Left cardiac atrium (tissue), 4 donors: ENCODE measurements around the gene TEX22. TPM values are rescaled to one million over a fixed set of nuclear protein-coding genes. Genes with fewer than 3 reads are reported as not detected.
A peak's percentile ranks its signal among the peaks of the same experiment; 100 is the strongest.
"Not testable (repeated sequence)": the region's sequence is repeated elsewhere in the genome, so short reads cannot be mapped to it uniquely, and the experiment has no call there.

Source experiments
- ATAC-seq, 2 donors: fragments of 200-7000 bp; cut with Tn5 transposase; one replicate each; pipeline ENCODE4 v1.9.1; 2020; ENCODE audit warnings: mild to moderate bottlenecking in 2 of 2, moderate library complexity in 2 of 2
- DNase-seq: peaks from one replicate; pipeline ENCODE4 v3.0.0-alpha.2; 2020
- intact Hi-C, 2 donors: fragments of 100-400 bp; cut with DNase I; formaldehyde crosslinking; loops; one replicate each; pipeline versions ENCODE4 v1.14.1 to v1.15.1; 2022 to 2023
- long read RNA-seq: library from polyadenylated mRNA; unstranded; transcript quantifications from one replicate; pipeline ENCODE4 v2.0.0, GENCODE V29; 2021
- total RNA-seq, 2 donors: library from RNA; stranded (reverse); fragmentation: NEBNext Ultra II Directional; extraction: Animal tissue kit (Norgen Biotek cat#: 25700); gene quantifications; one replicate each; pipeline ENCODE4 v1.2.1, GENCODE V29; 2021
- donor health status: DM: no; HTN: yes; CAD: no.
- donor health status: DM: no; HTN: yes; CAD: no; lungs with severe emphysema.
- donor health status: DM: yes; HTN: yes; CAD: no.
- donor health status: Dilated cardiomyopathy.

Gene TEX22
- 1 to 10 TPM in 1 of 2 donors, under 1 TPM in 1; 0.77 to 1.6 TPM for total RNA-seq
- long read RNA-seq: 0 reads

DNA sequence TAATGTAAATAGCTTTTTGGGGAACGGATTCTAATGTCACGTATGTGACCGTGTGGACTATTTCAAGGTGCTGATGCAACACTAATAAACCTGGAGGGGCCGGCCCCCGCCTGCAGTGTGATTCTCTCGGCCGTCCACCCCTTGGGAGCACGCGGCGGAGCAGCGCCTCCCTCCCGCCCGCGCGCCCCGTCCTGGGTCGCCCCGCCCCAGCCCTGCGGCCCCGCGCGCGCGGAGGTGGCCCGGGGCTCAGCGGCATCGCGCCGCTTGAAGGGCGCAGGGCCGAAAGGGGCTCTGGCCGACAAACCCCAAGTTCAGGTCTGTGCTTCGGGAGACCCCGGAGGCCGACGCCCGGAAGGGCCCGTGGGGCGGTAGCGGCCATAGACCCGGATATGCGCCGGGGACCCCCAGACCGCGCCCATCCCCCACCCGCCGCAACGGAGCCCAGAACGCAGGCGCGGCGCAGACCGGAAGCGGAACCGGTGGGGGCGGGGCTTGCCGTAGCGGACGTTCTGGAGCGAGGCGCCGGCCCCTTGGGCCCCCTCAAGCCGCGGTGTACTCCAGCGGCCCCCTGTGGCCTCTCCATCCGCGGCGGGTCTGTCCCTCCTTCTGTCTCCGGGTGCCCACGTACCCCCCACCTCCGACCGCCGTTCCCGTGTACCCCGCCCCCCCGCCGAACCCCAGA lies at the start of gene TEX22:
TSS of gene TEX22 (plus strand) at position 495 of the 682 bp plus-strand sequence. CDS start 803 bp downstream, outside the sequence.
- peak; percentile 95 for DNase-seq
- intact Hi-C loops: no loop called here
- ATAC-seq: peak; percentile 92 to 96

DNA sequence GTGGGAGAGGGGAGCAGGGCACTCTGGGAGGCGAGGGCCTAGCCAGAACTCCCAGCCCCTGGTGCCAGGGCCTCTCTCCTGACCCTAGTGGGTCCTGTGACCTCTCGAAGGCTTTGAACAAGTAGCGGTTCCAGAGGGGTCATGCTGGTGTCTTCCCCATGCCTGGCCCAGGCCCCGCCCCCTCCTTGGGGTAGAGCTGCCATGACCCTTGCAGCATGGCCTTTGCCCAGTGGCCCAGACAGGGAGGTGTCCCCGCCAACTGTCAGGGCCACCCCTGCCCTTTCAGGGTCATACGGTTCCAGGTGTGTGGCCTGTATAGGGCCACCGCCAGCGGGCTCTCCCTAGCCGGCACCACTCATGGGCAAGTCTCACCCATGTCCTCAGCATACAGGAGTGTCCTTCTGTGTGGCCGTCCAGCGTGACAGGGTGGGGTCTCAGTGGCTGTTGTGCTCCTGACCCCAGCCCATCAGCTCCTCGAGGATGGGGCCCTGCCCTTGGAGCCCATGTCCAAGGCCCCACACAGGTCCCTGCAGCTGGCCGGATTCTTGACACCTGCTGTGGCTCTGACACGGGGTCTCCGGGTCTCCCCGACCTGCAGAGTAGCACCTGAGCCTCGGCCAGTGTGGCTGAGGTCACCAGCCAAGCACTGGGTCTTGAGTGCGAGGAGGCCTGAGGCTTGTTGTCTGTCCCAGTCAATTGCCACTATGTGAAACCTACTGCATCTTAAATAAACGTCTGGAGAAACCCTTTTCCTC lies 49.2 kb upstream of the TEX22 start:
- ATAC-seq (no peak), DNase-seq (no peak)
- intact Hi-C loops: no loop called here

DNA sequence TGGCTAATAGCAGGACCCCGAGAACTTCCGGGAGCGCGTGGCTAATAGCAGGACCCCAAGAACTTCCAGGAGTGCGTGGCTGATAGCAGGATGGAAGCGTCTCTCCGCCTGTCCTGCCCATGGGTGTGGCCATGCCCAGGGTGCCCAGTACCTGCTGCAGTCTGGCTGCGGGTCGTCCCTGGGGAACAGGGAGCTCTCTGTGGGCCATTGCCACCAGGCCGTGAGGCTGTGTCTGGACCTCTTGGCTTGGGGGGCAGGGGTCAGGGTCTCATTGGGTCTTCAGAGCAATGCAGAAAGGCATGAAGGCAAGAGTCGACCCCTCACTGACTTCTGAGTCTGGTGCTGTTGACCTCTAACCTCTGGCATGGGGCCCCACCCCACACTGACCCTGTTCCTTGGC lies 48.3 kb upstream of the TEX22 start:
- intact Hi-C loops: loop anchor here (5.0 to 10.0 kb wide), 2 partner anchors 148 to 255 kb away; no protein-coding TSS in a partner anchor
- DNase-seq (no peak), ATAC-seq (no peak)

- ATAC-seq: no peak
- DNase-seq: no peak
- intact Hi-C loops: loop anchor here (5.0 to 10.0 kb wide), 2 partner anchors 148 to 256 kb away; no protein-coding TSS in a partner anchor
Observed at GRCh38 chr14:105350450-105351244, 47.7 kb upstream of the TEX22 start.

- intact Hi-C loops: loop anchor here (5.0 to 10.0 kb wide), 2 partner anchors 149 to 257 kb away; no protein-coding TSS in a partner anchor
- no peak for DNase-seq
- ATAC-seq: no peak
Observed at GRCh38 chr14:105351410-105351809, 46.9 kb upstream of the TEX22 start.

- DNase-seq: peak; percentile 86
- ATAC-seq: peak; percentile 89 to 92
- intact Hi-C loops: loop anchor here (2.0 to 10.0 kb wide), 3 partner anchors 150 to 261 kb away; no protein-coding TSS in a partner anchor
Observed at GRCh38 chr14:105351920-105352851, 46.2 kb upstream of the TEX22 start.

DNA sequence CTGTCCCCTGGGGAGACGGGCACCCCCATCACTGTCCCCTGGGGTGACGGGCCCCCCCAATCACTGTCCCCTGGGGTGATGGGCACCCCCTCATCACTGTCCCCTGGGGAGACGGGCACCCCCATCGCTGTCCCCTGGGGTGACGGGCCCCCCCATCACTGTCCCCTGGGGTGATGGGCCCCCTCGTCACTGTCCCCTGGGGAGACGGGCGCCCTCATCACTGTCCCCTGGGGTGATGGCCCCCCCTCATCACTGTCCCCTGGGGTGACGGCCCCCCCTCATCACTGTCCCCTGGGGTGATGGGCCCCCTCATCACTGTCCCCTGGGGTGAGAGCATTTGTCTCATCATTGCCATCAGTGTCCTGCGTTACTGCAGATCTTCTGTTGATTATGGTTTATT lies 45.2 kb upstream of the TEX22 start:
- no peak for ATAC-seq
- intact Hi-C loops: loop anchor here (2.0 to 10.0 kb wide), 3 partner anchors 151 to 262 kb away; no protein-coding TSS in a partner anchor
- DNase-seq: no peak

GRCh38 chr14:105354541-105354940 lies 43.8 kb upstream of the TEX22 start:
- ATAC-seq: no peak
- no peak for DNase-seq

GRCh38 chr14:105355049-105355575 lies 43.2 kb upstream of the TEX22 start:
- intact Hi-C loops: loop anchor here in 1 of 2 donors (10.0 kb wide), 1 partner anchor 260 kb away; no protein-coding TSS in a partner anchor
- no peak for ATAC-seq
- DNase-seq: no peak

More at GRCh38 chr14:105354541-105354940, 43.8 kb upstream of the TEX22 start:
- intact Hi-C loops: loop anchor here (5.0 to 10.0 kb wide), 2 partner anchors 152 to 260 kb away; no protein-coding TSS in a partner anchor

DNA sequence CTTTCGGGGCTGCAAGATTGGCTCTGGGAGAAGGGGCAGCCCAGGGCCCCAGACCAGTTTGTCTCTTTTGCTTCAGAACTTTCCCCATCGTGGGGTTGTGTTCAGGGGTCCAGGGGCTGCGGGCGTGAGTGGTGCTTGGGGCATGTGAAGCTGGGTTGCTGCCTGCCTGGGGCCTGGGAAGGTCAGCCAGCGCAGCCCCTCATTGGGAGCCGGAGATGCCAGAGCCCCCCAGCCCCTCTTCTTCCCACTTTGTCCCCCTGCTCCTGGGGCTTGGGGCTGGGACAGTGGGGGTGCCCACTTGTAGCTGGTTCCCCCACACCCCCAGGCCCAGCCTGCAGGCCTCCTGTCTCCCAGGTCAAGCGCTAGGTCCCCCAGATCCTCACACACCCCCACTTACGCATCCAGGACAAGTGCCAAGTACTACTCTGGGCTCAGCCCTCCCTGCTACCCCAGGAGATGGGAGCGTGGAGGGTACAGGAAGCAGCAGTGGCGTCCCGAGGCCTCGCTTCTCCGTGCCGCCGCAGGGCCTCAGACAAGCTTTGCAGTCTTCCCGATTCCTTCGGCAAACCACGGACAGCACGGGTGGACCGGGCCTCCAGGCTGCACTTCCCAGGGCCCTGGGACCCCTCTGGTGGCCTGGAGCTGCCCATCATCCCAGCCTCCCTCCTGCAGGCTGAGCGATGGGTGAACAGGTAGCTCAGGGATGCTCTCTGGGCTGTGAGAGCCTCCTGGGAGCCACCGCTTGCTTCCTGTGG lies 42.3 kb upstream of the TEX22 start:
- ATAC-seq: no peak
- intact Hi-C loops: loop anchor here in 1 of 2 donors (10.0 kb wide), 1 partner anchor 261 kb away; no protein-coding TSS in a partner anchor
- DNase-seq: no peak

- ATAC-seq (no peak), DNase-seq (peak; percentile 15)
- intact Hi-C loops: loop anchor here in 1 of 2 donors (10.0 kb wide), 1 partner anchor 262 kb away; no protein-coding TSS in a partner anchor
Observed at GRCh38 chr14:105356927-105357326, 41.4 kb upstream of the TEX22 start.

GRCh38 chr14:105357626-105358025 lies 40.7 kb upstream of the TEX22 start:
- intact Hi-C loops: loop anchor here in 1 of 2 donors (10.0 kb wide), 1 partner anchor 263 kb away; no protein-coding TSS in a partner anchor
- DNase-seq (peak; percentile 24), ATAC-seq (no peak)

GRCh38 chr14:105358140-105358846 lies 40.0 kb upstream of the TEX22 start:
- intact Hi-C loops: loop anchor here in 1 of 2 donors (10.0 kb wide), 1 partner anchor 263 kb away; no protein-coding TSS in a partner anchor
- DNase-seq: peak; percentile 19
- peak in 1 of 2 donors; percentile 7 for ATAC-seq

GRCh38 chr14:105358943-105359342 lies 39.4 kb upstream of the TEX22 start:
- DNase-seq (no peak), ATAC-seq (no peak)
- intact Hi-C loops: loop anchor here in 1 of 2 donors (10.0 kb wide), 1 partner anchor 264 kb away; no protein-coding TSS in a partner anchor

DNA sequence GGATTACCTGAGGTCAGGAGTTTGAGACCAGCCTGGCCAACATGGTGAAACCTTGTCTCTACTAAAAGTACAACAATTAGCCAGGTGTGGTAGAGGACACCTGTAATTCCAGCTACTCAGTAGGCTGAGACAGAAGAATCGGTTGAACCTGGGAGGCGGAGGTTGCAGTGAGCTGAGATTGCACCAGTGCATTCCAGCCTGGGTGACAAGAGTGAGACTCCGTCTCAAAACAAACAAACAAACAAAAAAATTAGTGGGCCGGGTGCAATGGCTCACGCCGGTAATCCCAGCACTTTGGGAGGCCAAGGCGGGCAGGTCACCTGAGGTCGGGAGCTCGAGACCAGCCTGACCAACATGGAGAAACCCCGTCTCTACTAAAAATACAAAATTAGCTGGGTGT lies 36.9 kb upstream of the TEX22 start:
- DNase-seq, ATAC-seq, intact Hi-C loops: not testable (repeated sequence)
